ENCODE measurements around the gene ACIN1. TPM values are rescaled to one million over a fixed set of nuclear protein-coding genes. Genes with fewer than 3 reads are reported as not detected.

ACIN1 gene, protein sequence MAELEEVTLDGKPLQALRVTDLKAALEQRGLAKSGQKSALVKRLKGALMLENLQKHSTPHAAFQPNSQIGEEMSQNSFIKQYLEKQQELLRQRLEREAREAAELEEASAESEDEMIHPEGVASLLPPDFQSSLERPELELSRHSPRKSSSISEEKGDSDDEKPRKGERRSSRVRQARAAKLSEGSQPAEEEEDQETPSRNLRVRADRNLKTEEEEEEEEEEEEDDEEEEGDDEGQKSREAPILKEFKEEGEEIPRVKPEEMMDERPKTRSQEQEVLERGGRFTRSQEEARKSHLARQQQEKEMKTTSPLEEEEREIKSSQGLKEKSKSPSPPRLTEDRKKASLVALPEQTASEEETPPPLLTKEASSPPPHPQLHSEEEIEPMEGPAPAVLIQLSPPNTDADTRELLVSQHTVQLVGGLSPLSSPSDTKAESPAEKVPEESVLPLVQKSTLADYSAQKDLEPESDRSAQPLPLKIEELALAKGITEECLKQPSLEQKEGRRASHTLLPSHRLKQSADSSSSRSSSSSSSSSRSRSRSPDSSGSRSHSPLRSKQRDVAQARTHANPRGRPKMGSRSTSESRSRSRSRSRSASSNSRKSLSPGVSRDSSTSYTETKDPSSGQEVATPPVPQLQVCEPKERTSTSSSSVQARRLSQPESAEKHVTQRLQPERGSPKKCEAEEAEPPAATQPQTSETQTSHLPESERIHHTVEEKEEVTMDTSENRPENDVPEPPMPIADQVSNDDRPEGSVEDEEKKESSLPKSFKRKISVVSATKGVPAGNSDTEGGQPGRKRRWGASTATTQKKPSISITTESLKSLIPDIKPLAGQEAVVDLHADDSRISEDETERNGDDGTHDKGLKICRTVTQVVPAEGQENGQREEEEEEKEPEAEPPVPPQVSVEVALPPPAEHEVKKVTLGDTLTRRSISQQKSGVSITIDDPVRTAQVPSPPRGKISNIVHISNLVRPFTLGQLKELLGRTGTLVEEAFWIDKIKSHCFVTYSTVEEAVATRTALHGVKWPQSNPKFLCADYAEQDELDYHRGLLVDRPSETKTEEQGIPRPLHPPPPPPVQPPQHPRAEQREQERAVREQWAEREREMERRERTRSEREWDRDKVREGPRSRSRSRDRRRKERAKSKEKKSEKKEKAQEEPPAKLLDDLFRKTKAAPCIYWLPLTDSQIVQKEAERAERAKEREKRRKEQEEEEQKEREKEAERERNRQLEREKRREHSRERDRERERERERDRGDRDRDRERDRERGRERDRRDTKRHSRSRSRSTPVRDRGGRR
- 62.3 and 79.3 TPM in 2 replicates for total RNA-seq (2014; rRNA removed; shearing (Covaris generic))

DNA sequence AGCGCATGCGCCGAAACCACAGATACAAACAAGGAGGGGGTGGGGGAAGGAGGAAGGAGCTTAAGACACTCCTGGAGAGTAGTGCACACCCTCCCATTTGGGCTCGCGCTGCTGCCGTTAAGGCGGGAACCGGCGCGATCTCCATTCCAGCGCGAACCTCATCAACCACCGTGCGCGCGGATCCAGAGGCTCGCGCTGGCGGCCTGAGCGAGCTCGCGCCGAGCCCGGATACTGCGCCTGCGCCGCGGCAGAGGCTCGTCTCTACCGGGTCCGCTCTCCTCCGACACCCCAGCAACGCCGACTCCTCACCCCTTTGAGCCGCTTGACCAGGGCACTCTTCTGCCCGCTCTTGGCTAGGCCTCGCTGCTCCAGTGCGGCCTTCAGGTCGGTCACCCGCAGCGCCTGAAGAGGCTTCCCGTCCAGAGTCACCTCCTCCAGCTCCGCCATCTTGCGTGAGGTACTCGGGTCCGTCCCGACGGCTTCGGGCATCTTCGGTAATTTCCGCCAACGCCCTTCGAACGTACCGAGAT is at the start of gene ACIN1:
TSS of gene ACIN1 (minus strand) at position 471 of the 530 bp plus-strand sequence. CDS start at position 447, 24 bp downstream.
- peak; percentile 90 for DNase-seq (ENCODE audit: low read depth)

DNA sequence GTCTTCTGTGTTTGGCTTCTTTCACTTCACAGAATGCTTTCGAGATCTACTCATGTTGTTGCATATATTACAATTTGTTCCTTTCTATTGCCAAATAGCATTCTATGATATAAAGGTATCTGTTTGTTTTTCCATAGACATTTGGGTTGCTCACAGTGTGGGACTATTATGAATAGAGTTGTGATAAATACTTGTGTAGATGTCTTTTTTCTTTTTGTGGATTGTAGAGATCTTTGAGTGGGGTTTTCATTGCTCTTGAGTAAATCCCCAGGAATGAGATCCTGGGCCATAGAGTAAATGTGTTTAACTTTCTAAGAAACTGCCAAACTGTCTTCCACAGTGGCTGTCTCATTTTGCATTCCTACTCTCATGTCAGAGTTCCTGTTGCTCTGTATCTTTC is 49.0 kb upstream of the ACIN1 start:
- no peak for DNase-seq (ENCODE audit: low read depth)

DNA sequence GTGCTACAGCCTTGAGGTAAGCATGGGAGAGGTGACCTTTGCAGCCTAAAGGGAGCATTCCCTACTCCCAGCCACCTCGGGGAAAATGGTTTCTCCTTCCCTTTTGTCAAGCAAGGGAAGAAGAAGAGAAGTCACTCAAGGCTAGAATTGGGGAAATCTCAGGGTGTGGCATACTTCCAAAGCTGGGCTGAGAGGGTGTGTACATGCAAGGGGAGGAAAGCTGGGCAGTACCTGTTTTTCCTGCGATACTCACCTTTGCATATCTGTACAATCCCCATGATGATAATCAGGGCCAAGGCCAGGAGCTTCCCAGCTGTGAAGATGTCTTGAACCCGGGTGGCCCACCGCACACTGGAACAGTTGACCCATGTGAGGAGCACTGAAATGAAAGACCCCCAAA is 47.9 kb upstream of the ACIN1 start:
- no peak for DNase-seq (ENCODE audit: low read depth)

DNA sequence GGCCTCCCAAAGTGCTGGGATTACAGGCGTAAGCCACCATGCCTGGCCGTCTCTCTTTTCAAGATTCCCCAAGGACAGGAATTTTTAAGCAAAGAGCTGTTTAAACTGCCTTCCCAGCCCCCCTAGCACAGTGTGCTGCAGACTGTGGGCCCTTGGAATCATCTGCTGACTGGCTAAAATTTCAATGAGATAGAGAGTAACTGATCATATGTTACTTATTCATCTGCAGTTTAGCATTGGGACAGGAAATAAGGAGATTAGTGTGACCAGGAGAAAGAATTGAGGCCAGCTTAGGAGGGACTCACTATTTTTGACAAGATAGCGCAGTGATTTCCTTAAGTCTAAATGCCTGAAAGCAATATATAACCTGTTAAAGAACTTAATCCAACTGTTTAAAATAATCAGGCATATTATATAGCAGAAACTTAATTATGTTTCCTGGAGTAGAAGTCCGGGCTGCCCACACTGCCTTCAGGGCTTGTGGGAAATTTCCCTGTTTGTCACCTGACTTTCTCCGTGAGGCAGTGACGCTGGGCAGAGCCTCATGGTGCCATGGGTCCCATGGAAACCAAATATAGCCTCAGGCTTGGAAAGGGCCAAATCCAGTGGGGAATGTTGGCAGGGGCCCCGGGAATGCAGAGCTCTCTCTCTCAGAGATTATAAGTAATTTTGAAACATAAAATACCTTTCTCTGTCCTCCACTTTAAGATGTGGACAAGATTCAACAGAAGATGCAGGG is 46.9 kb upstream of the ACIN1 start:
- DNase-seq (ENCODE audit: low read depth): peak; percentile 67

DNA sequence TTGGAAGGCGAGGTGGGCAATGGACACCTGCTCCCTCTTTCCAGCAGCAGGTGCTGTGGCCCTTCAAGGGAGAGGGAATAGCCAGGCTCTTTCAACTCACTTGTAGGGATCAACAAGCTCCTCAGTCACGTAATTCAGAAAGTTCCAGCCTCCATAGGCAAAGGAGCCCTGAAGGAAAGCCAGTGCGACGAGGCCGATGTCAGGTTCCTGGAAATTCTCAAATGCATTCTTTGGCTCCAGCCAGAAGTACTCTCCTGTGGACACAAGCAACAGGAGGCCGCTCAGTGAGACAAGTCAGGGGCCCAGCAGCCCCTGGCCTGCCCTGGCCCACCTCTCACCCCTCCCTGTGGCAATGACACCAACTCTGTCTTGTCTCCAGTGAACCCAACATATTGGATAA is 45.4 kb upstream of the ACIN1 start:
- DNase-seq (ENCODE audit: low read depth): no peak

DNA sequence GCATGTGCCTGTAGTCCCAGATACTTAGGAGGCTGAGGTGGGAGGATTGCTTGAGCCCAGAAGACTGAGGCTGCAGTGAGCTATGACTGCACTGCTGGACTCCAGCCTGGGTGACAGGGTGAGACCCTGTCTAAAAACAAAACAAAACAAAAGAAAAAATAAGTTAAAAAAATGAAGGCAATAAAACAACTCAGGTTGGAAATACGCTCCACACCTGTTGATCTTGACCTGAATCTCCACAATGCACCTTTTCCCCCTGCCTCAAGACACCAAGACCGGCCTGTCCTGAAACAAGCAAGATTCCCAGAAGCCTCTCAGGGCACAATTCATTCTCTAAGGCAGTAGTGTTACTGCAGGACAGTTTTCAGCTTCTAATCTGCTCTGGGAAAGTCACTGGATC is 44.9 kb upstream of the ACIN1 start:
- DNase-seq (ENCODE audit: low read depth): no peak

DNA sequence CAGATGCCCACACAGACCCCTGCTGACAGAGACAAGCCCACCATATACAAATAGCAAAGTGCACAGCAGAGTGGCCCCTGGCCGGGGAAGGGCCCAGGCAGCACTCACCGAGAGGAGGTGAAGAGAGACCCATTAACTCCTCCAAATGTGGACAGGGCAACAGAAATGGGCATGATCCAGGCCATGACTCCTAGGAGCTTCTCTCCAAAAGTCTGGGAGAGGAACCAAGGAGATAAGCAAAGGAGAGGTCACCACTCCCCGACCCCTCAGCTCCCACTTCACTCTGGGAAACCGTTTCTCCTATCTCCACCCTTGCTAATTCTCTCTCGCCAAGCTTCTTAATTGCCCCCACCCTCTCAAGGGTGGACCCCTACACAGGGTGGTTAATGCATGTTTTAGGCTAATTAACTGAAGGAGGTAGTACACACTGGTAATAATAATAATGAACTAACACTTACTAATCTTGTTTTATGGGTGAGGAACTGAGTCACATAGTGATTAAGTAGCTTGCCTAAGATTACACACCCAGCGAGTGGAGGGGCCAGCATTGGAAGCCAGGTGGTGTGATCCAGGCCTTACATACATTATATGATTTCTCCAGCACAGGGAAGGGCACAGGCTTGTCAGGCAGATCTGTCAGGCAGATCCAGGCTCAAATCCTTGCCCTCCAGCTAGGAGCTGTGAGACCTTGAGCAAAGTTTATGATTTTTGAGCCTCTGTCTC is 43.0 kb upstream of the ACIN1 start:
- DNase-seq (ENCODE audit: low read depth): peak; percentile 48

DNA sequence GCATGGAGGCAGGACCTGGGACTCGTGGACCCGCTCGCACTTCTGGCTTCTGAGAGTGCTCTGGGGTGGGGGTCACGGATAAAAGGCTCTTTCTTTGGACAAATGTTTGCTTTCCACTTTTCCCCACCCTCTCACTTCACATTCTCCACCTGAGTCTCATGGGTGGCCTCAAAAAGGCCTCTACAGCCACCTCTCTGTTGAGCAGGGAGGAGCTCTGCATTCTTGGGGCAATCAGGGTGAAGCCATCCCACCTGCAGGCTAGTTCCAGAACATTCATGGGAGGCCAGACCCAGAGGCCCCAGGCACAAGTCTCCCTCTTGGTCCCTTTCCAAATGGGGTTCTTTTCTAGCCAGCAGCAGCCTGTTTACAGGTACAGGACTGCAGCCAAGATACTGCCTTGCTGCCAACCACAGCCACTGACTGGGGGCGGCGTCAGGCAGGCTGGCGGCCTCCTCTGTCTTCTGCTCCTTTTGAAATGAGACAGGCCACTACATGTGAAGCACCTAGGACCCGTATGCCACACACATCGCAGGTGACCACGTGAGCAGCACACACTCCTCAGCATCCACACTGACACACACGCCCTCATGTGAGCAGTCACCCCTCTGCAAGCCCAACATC is 42.4 kb upstream of the ACIN1 start:
- no peak for DNase-seq (ENCODE audit: low read depth)

DNA sequence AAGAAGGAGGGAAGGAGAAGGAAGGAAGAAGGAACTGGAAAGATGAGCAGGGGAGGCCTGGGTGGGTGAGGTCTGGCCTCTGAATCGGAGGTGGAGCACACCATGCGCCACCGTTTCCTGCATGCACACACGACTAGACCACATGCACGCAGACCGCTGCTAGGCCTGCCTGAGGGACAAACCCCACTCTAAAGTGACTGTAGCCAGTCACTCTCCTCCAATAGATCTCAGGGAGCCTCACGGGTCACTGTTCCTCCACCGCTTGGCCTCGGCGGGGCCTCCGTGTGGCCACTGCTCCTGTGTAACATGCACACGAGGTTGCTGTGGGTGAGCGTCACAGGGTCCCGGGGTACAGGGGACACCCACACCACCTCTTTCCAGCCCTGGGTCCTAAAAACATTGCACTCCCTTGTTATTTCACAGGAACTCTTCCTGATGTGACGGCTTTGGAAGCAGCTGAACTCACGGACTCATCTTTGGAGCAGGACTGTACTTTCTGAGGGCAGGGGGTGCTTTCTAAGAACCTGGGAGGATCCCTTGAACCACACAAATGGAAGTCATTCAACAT is 41.7 kb upstream of the ACIN1 start:
- no peak for DNase-seq (ENCODE audit: low read depth)

DNA sequence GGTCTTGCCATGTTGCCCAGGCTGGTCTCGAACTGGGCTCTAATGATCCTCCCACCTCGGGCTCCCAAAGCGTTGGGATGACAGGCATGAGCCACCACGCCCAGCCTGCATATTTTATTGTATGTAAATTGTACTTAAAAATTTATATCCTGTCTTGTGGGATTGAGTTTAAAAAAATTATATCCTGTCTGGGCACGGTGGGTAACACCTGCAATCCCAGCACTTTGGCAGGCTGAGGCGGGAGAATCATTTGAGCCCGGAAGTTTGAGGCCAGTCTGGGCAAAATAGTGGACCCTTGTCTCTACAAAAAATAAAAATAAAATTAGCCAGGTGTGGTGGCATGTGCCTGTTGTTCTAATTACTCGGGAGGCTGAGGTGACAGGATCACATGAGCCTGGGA is 38.0 kb upstream of the ACIN1 start:
- no peak for DNase-seq (ENCODE audit: low read depth)

DNA sequence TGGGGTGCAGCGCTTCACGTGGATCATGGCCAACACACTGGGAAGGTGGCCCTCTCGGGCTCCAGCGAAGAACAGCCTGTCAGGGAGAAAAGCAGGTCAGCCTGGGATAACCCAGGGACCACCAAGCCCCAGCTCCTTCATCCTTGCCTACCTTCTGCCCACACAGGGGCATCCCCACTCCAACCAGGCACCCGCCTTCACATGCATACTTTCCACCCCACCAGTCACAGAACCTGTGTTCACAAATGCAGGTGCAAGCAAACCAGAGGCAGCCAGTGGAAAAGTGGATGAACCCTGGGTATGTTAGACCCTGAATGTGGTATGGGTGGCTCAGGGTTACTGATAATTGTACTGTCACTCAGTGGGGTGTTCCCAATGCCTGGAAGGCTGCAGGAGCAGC is 36.5 kb upstream of the ACIN1 start:
- DNase-seq (ENCODE audit: low read depth): no peak

DNA sequence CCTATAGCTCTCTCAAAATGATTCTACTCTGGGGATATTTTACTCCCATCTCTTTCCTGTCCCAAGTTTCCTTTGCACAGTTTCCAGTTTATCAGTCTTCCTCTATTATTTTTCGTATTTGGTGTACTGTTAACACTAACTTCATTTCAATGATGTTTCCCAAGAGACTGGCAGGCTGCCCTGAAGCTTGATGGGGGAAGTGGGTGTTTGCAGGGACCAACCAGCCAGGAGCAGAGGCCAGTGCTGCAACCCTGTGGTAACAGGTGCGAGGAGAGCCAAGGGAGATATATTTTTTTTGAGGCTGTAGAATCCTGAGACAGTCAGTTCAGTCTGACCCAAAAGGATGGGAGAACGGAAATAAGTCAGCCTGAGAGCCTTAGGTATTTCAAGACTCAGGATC is 35.9 kb upstream of the ACIN1 start:
- no peak for DNase-seq (ENCODE audit: low read depth)

DNA sequence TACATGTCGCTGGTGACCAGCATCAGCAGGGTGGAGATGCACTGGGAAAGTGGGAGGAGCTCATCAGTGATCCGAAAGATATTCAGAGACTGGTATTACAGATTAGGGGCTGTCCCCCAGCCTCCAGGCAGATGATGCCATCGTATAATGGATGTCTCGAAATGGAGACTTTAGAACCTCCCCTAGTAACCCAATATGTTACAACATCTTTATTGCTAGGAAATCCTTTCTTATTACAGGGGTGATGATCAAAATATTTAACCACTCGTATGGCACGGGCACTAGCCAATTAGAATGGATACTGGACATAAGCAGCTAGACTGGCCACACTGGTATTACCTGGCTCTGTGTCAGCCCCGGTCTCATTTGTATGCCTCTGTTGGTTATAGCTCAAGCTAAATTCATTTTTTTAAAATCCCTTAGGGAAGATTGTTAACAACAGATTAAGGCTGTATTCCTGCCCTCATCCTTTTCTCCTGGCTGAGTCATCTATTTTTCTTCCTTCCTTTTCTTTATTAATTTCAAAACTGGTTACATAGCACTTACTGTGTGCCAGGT is 34.9 kb upstream of the ACIN1 start:
- no peak for DNase-seq (ENCODE audit: low read depth)

DNA sequence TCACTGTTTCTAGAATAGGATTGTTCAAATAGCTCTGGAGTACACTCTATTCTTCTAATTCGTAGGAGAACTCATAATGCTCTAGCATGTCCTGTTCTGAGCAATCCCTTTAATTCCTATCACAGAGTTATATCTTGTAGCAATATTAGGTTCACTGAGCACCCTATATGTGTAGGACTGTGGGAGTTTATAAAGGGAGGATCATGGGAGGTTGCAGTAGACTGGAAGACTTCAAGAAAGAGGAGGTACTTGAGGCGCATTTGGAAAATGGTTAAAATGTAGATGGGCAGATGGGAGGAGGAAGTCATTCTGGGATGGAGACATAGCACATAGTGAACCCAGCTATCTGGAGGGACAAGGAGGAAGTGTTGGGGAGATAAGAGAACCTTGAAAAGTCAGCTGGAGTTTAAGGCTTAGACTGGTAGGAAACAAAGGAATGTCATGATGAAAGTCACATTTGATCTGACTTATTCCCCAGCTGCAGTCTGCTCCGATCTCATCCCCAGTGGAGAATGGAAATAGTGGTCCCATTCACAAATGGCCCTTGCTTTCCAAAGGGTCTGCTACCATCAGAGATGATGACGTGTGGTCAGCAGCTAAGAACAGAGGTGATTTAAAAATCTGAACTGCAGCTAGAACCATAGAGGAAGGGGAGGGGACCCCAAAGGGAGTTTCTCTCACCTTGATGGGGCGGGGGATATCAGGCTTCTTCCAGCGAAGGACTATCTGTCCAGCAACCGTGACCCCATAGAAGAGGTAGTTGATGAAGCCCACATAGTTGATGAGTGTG is 34.2 kb upstream of the ACIN1 start:
- no peak for DNase-seq (ENCODE audit: low read depth)

DNA sequence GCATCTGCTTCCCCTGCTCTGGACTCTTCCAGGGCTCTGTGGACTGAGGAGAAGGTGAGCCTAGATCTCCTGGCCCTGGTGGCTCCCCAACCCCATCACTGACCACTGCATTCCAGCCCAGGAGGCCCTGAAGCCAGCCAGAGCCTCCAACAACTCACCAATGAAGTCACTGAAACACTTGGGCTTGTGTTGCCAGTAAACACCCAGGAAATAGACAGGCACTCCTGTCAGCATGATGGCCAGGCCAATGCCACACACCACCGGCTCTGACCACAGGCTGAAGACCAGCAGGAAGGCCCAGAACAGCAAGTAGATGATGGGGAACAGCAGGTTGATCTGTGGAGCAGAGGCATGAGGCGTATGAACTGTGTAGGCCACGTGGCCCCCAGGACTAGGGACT is 32.9 kb upstream of the ACIN1 start:
- DNase-seq (ENCODE audit: low read depth): no peak

DNA sequence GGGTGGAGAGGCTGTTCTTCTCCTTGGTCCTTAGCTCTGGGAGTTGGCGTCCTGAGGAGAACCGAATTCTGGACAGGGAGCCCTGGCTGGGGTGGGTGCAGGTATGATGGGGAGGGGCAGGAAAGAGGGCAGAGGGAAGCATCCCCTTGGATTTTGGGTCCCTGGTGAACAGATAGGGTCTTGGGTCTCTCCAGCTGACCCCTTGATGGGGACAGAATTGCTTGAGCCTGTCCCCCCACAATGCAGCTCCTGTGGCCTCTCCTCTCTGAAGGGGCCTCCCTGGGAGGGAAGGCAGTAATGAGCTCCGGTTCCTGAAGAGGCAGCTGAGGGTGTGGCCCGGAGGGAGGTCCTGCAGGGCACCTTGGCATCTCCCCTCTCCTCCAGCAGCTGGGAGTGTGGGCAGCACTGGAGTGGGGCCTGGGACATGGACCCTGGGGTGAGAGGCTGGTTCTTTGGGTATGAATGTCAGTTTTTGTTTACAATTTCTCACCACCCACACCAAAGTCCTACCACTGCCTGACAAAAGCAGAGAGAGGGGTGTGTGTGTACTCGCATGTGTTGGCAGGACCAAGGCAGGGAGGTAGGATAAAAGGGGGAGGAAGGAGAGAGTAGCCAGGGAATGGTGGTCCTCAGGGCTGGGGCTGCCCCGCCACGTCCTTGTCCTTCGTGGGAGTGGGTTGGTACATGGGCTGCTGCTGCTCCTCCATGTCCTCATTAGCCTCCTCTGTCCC is 31.8 kb upstream of the ACIN1 start:
- DNase-seq (ENCODE audit: low read depth): no peak

DNA sequence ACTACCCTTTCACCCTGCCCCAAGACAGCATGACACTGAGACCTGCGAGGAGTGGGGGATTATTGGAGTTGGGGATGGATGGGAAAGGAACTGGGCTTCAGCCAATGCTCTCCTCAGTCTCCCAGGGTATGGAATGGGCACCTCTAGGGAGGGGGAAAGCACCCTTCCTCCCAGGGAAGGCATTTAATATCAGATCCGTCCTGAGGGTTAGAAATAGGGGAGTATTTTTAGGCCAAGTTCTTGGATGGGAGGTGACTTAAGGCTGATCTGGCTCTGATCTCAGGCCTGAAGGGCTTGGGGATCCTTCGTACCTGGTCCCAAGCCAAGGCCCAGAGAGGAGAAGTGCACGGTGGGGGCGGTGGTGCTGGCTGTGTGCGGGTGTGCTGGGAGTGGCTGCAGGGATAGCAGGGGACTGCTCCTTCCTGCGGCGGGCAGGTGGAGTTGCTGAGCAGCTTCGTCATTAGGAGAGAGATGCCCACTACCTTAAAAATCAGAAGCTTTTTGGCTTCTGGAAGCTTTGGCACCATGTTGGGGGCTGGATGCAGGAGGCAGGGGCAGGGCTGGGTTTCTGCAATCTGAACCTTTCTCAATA is 31.1 kb upstream of the ACIN1 start:
- no peak for DNase-seq (ENCODE audit: low read depth)
